SH-SY5Y (cell line): Measurements from ENCODE around the gene ARFGEF3.

Experiments
- GATA2 ChIP-seq: IDR thresholded peaks from 2 replicates; pipeline ENCODE4 v1.6.1; 2011; ENCODE audit warnings: mild to moderate bottlenecking, low read depth, low read length
- GATA3 ChIP-seq: IDR thresholded peaks from 2 replicates; pipeline ENCODE4 v1.6.1; 2011; ENCODE audit warnings: low read depth, mild to moderate bottlenecking, low read length, moderate library complexity

Gene ARFGEF3

GRCh38 chr6:138307352-138307751, 145.6 kb downstream of the ARFGEF3 start:
- TF ChIP-seq GATA3 (no peak), GATA2 (no peak)

DNA sequence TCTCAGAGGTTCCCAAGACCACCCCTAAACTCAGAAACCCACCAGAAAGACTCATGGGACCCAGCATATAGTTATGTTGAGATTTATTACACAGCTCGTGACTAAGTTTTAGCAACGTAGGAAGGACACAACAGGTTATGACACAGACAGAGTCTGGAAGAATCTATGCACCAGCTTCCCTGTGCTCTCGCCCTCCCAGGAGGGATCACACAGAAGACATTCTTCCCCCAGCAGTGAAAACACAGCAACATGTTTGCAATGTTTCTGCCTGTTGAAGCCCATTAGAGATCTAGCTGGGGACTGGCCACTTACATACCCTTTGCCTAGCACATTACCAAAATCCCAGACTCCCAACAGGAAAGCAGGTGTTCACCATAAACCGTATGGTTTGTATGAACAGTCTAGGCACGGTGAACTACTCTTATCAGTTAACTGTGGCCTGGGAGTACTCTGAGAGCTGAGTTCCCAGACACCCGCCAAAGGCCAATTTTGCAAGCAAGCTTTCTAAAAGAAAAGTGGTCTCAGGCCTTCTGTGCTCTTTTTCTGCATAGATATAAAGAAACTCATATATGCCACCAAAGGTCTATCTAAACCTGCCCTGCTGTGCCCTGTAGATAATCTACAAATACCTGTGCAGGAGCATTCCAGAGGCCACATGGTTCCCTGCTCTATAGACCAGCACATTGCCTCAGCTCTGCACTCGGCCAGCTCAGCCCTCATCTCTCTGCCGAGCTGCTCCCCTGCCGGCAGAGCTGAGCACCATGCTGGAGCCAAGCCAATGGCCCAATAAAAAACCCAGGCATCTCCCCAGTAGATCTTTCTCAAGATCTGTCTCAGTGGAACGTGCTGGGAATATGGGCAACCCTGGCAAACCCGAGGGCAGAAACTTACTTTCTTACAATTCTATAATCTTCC, 146.3 kb downstream of the ARFGEF3 start:
- TF ChIP-seq GATA3 (no peak), GATA2 (no peak)

DNA sequence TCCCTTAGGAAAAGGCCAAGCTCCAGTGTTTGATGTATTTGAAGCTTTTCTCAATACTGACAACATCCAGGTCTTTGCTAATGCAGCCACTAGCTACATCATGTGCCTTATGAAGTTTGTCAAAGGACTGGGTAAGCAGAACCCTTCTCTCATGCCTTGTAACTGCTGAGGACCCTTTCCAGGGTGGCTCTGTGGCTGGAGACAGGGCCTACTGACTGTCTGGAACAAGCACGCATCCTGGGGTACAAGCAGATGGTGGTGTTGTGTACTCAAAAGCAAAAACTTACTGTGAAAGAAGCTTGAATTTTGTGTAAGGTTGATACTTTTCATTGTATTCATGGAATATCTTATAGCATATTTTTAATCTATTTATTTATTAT, 147.0 kb downstream of the ARFGEF3 start:
- no peak for TF ChIP-seq GATA2
- TF ChIP-seq GATA3 = no peak

- no peak for TF ChIP-seq GATA2
- TF ChIP-seq GATA3 = no peak
Observed at GRCh38 chr6:138309695-138310094, 148.0 kb downstream of the ARFGEF3 start.

- no peak for TF ChIP-seq GATA3
- TF ChIP-seq GATA2 = no peak
Observed at GRCh38 chr6:138310294-138310693, 148.6 kb downstream of the ARFGEF3 start.

DNA sequence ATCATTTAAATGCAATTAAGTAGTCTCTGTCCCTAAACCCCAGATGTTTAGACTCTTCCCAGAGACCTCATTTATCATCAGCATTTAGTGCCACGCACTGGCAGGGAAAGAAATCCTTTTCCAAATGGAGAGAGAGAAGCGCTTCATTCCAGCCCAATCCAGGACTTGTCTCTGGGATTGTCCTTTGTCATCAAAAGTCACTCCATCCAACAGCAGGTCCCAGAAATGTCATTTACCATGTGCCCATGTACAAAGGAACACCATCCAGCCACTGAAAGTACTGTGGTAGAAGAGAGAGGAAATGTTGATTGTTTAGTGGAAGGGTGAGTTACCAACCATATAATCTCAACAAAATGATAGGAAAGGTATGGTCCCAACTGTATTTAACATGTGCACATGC, 149.1 kb downstream of the ARFGEF3 start:
- TF ChIP-seq GATA3 (no peak), GATA2 (no peak)

DNA sequence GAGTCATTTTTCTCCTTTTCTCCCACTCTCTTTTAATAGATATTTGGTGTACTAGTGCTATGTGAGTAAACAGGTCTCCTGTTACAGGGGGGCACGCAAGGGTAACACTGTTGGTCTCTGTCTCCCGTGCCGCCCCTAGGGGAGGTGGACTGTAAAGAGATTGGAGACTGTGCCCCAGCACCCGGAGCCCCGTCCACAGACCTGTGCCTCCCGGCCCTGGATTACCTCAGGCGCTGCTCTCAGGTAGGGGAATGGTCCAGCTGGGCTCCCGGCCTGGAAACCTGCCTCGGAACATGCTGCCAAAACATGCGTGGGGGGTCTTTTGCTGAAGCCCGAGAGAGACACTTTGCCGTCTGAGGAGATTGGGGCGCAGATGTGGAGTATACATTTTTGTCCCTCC, 149.5 kb downstream of the ARFGEF3 start:
- TF ChIP-seq GATA3 (no peak), GATA2 (no peak)

DNA sequence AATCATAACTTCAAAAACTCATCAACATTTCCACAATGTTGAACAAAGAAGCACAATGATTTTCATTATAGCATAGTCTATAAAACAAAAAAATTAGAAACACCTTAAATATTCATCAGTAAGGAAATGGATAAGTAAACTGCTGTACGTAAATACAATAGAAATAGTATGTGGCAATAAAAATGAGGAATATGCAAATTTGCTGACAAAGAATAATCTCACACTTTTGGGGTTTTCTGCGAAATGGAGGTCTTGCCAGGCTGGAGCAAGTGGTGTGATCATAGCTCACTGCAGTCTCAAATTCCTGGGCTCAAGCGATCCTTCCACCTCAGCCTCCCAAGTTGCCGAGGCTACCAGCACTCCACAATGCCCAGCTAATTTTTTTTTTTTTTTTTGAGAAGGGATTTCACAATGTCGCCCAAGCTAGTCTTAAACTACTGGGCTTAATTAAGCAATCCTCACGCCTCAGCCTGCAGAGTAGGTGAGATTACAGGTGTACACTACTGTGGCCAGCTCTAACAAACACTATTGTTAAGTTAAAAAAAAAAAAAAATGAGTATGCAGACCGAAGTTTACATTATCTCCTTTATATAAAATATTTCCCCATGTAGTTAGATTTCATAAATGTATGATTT, 157.1 kb downstream of the ARFGEF3 start:
- TF ChIP-seq GATA3 = no peak
- no peak for TF ChIP-seq GATA2

GRCh38 chr6:138321934-138322333, 160.2 kb downstream of the ARFGEF3 start:
- TF ChIP-seq GATA3 (no peak), GATA2 (no peak)

- TF ChIP-seq GATA2 = no peak
- no peak for TF ChIP-seq GATA3
Observed at GRCh38 chr6:138323821-138324220, 162.1 kb downstream of the ARFGEF3 start.

DNA sequence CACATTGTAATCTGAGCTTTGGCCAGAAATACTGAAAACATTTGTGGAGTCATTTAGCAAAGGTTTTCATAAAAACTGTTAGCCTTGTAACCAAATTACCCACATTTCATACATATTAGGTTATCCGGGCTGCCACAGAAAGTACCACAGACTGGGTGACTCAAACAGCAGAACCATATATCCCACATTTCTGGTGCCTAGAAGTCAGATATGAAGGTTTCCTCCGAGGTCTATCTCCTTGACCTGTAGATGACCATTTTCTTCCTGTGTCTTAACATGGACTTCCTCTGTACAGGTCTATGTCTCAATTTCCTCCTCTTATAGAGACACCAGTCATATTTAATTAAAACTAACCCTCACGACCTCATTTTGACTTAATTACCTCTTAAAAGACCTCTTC, 166.5 kb downstream of the ARFGEF3 start:
- TF ChIP-seq GATA2 = no peak
- no peak for TF ChIP-seq GATA3

DNA sequence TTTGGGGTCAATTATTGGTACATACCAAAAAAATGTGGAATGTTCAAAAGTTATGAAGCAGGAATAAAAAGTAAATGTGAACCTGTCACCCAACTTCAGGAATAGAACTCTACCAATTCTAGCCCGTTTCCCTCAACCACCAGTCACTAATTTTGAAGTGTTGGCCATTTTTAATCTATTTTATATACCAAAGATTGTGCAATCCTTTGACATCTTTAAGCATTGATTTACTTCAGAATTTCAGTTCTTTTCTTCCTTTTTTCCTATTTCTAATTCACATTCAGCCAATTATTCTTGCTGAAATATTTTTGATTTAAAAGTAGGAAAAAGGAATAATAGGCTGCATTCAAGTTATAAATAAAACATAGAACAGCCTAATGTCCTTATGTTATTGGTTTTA, 169.0 kb downstream of the ARFGEF3 start:
- TF ChIP-seq GATA2 (no peak), GATA3 (no peak)

GRCh38 chr6:138331444-138331843, 169.7 kb downstream of the ARFGEF3 start:
- no peak for TF ChIP-seq GATA3
- no peak for TF ChIP-seq GATA2

DNA sequence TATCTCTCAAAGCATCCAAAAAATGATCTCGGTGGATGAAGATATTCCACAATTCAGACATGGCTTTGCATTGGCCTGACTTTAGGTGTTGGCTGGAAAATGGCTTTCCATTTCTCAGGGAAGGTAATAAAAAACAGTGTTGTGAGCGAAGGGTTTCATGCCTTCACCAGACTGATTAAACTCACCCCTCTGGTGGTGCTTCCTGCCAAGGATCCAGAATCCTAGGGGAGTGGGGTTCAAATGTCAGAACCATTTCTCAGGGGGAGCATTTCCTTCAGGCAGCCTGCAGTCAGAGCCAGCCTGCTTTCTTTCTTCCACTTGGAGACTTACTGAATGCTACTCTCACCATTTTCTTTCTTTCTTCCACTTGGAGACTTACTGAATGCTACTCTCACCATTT, 170.2 kb downstream of the ARFGEF3 start:
- no peak for TF ChIP-seq GATA3
- no peak for TF ChIP-seq GATA2

DNA sequence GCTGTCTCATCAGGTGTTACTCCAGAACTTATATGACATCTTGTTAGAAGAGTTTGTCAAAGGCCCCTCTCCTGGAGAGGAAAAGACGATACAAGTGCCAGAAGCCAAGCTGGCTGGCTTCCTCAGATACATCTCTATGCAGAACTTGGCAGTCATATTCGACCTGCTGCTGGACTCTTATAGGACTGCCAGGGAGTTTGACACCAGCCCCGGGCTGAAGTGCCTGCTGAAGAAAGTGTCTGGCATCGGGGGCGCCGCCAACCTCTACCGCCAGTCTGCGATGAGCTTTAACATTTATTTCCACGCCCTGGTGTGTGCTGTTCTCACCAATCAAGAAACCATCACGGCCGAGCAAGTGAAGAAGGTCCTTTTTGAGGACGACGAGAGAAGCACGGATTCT, 172.3 kb downstream of the ARFGEF3 start:
- no peak for TF ChIP-seq GATA2
- no peak for TF ChIP-seq GATA3

GRCh38 chr6:138334963-138335362, 173.2 kb downstream of the ARFGEF3 start:
- TF ChIP-seq GATA2 (no peak), GATA3 (no peak)
